Right lung (tissue), 5 donors: ENCODE data around the gene CERK. TPM values are rescaled to one million over a fixed set of nuclear protein-coding genes. Genes with fewer than 3 reads are reported as not detected.
A peak's percentile ranks its signal among the peaks of the same experiment; 100 is the strongest.
"Not testable (repeated sequence)": the region's sequence is repeated elsewhere in the genome, so short reads cannot be mapped to it uniquely, and the experiment has no call there.

Experiments
- DNase-seq, 2 donors: peaks; one replicate each; pipeline ENCODE4 v3.0.0-alpha.2; 2013
- polyA plus RNA-seq, 5 donors: library from polyadenylated mRNA; unstranded; fragments of 120-200 nt; gene quantifications; one replicate each; pipeline versions ENCODE4 v1.2.1 to v1.2.3, GENCODE V29; 2013; ENCODE audit warnings: inconsistent platforms in 1 of 5, low replicate concordance in 1 of 5; ENCODE audit not compliant: insufficient read length in 5 of 5, insufficient read depth in 1 of 5

The CERK gene
- polyA plus RNA-seq, 5 donors: 37.3 to 41.6 (median 40.1) TPM

DNA sequence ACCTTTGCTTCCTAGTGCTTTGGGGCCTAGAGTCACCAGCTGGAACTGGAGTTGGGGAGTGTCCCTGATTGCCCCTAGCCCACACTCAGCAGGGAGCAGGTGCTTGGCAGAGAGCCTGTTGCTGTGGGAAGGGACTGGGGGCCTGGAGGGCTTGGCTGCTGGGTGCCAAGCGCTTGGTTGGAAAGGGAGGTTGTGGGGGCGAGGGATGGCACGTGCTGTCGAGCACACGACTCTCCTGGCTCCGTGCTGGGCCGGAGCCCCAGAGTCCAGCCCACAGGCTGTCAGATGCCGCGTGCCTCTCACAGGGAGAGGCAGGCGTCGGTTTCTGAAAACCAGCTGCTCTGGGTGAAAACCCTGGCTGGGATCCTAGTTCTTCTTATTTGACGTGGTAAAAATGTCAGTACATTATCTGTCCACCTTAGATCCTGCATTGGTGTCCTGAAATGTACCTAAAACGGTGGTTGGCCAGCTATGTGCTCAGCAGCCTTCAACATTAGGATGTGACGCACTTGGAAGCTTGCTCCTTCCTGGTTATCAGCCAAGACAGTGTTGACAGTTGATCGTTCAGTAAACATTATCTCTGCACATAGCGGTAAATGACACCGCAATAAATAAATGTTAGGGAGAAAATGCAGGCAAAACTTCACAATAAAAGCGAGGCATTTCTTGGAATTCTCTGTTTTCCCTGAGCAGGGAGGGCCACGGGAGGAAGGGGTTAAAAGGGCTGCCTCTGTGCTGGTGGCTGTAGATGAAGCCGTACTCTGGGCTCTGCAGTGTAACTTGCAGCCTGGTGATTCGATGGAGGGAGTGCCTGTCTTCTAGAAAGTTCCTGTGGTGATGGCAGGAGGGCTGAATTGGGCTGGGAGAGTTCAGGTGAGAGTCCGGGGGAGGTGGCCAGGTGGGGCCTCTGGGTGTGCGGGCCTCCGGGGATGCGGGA lies 88.6 kb downstream of the CERK start:
- DNase-seq: peak; percentile 67 to 72

DNA sequence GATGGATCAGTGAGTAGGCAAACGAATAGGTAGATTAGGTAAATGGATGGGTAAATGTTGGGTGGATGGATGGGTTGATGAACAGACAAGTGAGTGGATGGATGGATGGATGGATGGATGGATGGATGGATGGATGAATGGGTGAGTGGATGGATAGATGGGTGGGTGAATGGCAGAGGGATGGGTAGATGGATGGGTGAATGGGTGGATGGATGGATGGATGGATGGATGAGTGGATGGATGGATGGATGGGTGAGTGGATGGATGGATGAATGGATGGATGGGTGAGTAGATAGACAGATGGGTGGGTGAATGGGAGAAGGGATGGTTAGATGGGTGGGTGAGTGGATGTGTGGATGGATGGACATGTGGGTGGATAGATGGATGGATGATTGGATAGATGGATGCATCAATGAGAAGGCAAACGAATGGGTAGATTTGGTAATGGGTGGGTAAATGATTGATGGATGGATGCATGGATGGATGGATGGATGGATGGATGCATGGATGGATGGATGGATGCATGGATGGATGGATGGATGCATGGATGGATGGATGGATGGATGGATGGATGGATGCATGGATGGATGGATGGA lies 89.7 kb downstream of the CERK start:
- DNase-seq: not testable (repeated sequence)

DNA sequence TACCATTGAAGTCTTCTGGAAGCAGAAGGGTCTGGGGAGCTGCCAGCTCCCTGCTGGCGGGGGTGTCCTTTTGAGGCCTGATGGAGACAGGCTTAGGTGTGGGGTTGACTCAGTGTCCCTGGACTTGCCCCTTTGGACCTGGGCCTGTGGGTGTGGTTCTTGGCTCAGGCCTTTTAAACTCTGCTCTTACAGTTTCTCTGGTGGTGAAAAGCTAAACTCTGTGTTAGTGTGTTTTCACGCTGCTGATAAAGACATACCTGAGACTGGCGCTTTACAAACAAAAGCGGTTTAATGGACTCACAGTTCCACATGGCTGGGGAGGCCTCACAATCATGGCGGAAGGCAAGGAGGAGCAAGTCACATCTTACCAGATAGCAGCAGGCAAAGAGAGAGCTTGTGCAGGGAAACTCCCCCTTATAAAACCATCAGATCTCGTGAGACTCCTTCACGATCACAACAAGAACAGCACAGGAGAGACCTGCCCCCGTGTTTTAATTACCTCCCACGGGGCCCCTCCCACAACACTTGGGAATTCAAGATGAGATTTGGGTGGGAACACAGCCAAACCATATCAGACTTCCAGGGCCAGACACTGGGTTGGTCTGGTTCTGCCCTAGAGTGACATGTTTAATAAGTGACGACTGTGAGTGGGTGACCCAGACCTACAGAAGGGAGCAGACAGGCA lies 91.4 kb downstream of the CERK start:
- DNase-seq: no peak

DNA sequence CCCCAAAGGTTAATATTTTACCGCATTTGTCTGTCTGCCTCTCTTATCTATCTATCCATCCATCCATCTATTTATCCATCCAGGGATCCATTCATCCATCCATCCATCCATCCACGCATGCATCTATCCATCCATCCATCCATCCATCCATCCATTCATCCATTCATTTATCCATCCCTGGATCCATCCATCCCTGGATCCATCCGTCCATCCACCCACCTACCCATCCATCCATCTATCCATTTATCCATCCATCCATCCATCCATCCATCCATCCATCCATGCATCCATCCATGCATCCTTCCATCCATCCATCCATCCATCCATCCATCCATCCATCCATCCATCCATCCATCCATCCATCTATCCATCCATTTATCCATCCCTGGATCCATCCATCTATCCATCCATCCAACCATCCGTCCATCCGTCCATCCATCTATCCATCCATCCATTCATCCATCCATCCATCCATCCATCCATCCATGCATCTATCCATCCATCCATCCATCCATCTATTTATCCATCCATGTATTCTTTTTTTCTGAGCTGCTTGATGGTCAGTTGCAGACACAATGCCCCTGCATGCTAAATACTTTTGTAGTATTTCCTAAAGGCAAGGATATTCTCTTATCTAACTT lies 95.1 kb downstream of the CERK start:
- DNase-seq: not testable (repeated sequence)

DNA sequence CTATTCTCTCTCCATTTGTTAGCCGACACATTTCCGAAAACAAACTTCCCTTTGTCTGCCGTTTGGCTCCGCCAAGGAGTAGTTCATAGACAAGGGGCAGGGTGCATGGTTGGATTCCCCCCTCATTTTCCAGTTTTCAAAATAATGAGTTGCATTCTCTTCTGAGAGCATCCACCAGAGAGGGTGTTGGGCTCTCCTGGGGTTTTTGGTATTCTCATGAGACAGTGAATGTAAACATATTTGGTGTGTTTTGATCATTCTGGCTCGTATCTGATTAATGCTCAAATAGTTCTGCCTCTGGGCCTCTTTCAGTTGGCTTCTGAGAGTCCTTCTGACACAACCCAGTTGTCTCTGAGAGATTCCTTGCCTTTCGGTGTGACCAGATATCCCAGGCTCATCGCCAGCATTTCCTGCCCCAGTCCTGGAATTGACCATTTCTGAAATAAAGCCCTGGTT lies 96.2 kb downstream of the CERK start:
- DNase-seq: no peak

DNA sequence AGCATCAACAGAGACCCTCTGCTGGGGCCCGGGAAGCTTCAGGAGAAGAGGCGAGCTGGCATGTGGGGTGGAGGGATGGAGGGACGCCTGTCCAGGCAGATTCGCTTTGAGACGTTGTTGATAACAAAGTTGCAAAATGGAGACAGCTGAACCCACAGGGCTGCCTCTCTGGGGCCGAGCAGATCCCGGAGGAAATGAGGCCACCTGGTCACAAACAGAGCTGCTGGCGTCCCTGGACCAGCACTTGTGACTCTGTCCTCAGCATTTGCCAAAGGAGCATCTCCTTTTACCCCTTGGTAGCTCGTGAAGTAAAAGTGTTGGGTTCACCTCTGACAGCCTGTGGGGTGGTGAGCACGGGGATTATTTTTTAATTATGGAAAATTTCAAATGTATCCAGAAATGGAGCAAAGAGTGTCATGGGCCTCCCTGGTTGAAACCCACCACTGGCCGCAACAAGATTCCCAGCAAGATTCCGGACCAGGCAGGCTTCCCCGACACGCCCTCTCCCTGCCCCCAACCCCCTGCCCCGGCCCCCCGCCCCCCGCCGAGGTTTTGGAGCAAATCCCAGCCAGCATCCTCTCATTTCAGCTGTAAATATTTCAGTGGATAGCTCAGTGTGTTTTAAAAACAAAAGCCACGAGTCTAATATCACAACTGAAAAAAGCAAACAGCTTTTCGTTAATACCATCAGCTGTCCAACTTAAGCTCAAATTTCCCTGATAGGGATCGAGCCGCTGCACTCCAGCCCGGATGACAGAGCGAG lies 97.6 kb downstream of the CERK start:
- DNase-seq: no peak

DNA sequence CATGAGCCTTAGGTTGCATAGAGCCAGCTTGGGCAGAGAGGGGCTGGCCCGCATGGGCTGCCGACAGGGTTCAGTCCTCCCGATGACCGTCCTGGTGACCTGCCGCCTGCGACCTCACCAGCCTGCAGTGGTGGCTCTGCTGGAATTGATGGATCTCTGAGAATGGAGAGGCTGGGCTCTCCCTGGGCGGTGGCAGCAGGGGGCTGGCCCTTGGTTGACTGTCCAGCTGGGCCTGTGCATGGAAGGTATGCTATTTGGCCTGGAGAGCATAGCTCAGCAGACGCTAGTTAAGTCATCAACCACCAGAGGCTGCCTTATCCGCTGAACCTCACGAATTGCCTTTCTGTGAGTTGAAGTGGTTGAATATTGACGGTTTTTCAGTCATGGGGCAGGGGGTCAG lies 98.2 kb downstream of the CERK start:
- no peak for DNase-seq

DNA sequence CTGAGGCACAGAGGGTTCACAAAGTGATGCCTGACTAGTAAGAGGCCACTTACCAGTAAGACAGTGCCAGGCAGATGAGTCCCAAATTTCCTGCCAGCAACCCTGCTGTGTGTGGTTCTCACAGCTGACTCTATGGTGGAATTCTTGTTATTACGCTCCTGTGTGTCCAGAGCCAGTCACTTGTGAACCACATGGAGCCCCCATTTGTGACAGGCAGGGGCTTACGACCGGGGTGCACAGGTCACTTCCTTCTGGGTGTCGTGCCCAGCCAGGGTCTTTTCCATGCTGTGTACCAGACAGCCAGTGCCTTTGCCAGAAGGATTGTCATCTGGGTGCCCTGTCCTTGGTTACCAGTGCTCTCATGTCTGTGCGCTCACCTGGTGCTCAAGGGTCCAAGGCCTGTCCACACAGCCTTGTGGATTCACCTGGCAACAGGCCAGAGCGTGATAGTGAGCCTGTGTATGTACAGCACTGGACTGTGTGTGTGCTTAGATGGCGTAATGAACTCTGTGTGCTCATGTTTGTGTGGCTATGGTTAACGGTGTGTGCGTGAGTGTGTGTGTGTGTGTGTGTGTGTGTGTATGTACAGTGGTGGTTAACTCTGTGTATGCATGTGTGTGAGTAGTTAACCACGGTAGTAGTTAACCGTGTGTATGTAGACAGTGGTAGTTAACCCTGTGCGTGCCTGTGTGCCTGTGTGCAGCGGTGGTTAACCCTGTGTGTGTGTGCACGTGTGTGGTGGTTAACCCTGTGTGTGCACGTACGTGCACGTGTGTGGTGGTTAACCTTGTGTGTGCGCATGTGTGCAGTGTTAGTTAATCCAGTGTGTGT lies 99.2 kb downstream of the CERK start:
- DNase-seq: no peak

DNA sequence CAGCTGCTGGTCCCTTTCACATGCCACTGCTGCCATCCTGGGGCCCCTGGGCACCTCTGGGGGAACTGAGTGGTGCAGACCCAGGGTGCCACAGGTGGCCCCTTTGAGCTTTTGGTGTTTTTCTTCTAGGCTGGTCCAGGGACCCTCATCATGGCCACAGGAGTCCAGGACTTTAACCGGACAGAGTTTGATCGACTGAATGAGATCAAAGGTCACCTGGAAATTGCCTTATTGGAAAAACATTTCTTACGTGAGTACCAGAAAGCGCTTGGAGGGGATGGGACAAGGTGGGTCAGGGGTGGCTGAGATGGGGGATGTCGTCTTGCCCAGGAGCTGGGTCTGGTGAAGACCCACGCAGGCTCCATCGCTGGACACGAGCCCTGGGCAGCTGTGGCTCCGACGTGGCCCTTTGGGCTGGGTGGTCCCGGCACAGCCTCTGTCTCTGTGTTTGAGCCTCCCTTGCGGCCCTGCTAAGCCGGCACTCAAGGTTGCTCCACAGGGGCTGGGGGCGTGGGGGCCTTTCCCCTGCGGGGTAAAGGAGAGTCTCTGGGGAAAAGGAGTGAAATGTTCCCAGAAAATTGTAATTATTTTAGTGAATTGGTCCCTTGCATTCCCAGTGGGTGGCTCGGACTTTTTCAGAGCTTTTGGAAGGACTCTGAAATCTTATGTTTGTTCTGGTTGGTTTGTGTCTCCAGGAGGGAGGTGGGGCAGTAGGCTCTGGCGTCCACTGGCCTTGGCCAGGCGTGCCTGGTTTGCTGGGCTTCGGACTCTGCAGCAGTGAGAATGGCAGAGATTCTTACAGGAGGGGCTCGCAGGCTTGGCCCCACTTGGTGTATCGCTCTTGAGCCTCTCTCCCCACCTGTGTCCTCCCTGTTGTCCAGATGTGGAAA lies 100.1 kb downstream of the CERK start:
- no peak for DNase-seq

DNA sequence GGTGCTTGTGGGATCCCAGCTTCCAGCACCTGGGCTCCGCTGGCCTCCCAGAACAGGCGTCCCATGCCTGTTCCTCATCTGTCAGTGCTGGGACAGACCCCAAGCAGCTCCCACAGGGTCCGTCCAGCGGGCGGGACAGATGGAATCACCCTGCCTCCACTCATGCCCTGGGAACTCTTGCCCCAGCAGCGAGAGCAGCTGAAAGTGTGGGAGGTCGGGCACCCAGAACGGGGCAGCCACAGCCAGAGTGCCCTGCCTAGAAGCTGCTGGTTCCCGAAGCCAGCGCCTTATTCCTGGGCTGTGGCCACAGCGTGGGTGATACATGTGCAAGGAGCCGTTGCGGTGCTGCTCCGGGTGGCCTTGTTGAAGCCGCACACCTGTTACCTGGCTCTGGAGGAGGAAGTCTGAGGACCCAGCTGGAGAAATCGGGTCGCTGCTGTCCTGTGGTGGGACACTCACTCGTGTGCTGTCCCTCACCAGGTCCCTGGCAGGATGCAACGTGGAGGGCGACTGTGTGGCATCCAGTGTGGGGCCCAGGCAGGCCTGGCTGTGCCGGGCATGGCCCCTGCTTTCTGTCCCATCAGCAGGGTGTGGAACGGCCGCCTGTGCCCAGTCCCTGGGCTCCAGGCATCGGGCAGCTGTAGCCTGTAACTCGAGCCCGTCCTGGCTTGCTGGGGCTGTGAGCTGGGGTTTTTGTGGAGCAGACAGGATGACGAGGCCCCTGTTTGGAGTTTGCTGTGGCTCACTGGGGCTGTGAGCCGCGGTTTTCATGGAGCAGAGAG lies 101.6 kb downstream of the CERK start:
- DNase-seq: no peak

DNA sequence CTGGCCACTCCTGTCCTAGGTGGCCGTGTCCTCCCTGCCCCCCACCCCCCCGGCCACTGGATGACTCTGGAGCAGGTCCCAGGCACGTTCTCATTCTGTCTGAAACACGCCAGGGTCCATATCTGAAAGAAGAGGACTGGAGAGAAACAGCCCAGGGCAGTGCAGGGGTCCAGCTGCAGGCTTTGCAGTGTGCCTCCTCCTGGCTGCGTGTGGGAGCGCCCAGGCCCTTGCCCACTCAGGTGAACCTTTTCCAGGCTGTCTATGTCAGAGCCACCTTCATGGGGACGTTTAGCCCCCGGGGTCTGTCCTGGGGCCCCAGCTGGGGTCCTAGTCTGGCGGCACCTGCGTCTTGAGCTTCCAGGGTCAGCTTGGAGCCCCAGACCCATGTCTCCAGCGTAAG lies 102.3 kb downstream of the CERK start:
- DNase-seq: no peak

DNA sequence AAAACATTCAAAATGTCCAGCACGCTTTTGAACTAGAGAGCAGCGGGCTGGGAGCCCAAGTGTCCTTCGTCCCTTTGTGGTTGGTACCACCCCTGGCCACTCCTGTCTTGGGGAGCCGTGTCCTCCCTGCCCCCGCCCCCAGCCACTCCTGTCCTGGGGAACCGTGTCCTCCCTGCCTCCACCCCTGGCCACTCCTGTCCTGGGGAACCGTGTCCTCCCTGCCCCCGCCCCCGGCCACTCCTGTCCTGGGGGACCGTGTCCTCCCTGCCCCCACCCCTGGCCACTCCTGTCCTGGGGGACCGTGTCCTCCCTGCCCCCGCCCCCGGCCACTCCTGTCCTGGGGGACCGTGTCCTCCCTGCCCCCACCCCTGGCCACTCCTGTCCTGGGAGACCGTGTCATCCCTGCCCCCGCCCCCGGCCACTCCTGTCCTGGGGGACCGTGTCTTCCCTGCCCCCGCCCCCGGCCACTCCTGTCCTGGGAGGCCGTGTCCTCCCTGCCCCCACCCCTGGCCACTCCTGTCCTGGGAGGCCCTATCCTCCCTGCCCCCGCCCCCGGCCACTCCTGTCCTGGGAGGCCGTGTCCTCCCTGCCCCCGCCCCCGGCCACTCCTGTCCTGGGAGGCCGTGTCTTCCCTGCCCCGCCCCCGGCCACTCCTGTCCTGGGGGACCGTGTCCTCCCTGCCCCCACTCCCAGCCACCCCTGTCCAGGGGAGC lies 102.9 kb downstream of the CERK start:
- DNase-seq: not testable (repeated sequence)

Other genes with a start within 250 kb of the CERK start
- gene CELSR1, start 200.6 kb downstream of the CERK start, polyA plus RNA-seq: 10 to 100 TPM; 22.6 to 40.5 (median 26.4) TPM
- 10 to 100 TPM; 30.0 to 43.8 (median 41.7) TPM for gene GRAMD4, start 117.9 kb downstream of the CERK start, polyA plus RNA-seq
- gene TBC1D22A, start 24.4 kb upstream of the CERK start, polyA plus RNA-seq: 10 to 100 TPM; 13.9 to 17.6 (median 16.2) TPM